ENCODE results near the gene B9D2.

B9D2 gene

DNA sequence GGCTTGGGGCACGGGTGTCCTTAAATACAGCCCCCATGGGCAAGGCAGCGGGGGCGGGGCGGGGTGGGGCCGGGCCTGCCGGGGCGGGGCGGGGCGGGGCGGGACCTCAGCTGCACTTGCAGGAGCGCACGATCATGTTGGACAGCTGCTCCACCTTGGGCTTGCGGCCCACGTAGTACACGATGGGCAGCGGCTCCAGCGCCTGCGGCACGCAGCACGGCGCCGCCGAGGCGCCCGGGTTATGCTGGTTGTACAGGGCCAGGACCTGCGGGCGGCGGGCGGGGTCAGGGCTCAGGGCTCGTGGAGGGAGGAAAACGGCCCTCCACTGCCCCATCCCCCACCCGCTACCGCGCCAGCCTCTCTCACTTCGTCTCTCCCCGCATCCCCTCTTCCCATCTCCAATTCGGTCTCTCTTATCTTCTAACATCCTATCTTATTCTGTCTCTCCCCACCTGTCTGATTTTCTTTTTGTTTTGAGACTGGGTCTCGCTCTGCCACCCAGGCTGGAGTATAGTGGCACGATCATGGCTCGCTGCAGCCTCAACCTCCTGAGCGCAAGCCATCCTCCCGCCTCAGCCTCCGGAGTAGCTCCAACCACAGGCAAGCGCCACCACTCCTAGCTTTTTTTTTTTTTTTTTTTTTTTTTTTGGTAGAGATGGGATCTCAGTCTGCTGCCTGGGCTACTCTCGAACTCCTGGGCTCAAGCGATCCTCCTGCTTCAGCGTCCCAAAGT, 32.8 kb downstream of the B9D2 start:
- no peak for DNase-seq (ENCODE audit: insufficient read length)
- TF ChIP-seq TAF1 (IDR thresholded peaks at IDR 0.05; ENCODE audit: borderline replicate concordance, low read depth, low read length) (no peak), POLR2A (IDR thresholded peaks at IDR 0.05; ENCODE audit: low read depth, low read length) (no peak), POLR2AphosphoS5 (IDR thresholded peaks at IDR 0.05; ENCODE audit: low read depth, low read length) (no peak)
- FAIRE-seq: no peak

- FAIRE-seq (no peak), DNase-seq (ENCODE audit: insufficient read length) (no peak)
Observed at GRCh38 chr19:41330481-41330880, 33.5 kb downstream of the B9D2 start.

DNA sequence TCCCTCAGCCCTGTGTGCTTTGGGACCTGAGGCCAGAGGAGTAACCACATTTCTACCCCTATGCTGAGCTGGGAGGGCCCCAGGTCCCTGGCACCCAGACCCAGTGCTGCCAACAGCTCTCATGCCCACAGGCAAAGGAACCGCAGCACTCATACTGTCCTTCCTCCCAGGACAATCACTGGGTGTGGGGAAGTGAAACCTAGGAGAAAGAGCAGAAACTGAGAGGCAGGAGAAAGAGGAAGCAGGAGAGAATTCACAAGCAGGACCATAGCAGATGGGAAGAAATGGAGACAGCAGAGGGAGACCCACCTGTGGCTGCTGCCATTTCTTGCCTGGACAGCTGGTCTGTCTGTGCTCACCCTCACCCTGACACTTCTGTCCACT, 35.1 kb downstream of the B9D2 start:
- no peak for TF ChIP-seq POLR2A (IDR thresholded peaks at IDR 0.05; ENCODE audit: low read depth, low read length)
- no peak for TF ChIP-seq POLR2AphosphoS5 (IDR thresholded peaks at IDR 0.05; ENCODE audit: low read depth, low read length)
- DNase-seq (ENCODE audit: insufficient read length) (no peak), FAIRE-seq (peak; percentile 42)

More at GRCh38 chr19:41330481-41330880, 33.5 kb downstream of the B9D2 start:
- no peak for TF ChIP-seq POLR2A (IDR thresholded peaks at IDR 0.05; ENCODE audit: low read depth, low read length)
- no peak for TF ChIP-seq TAF1 (IDR thresholded peaks at IDR 0.05; ENCODE audit: borderline replicate concordance, low read depth, low read length)
- TF ChIP-seq POLR2AphosphoS5 (IDR thresholded peaks at IDR 0.05; ENCODE audit: low read depth, low read length): no peak

GRCh38 chr19:41328157-41328841, 35.6 kb downstream of the B9D2 start:
- FAIRE-seq: no peak
- DNase-seq (ENCODE audit: insufficient read length): no peak
- TF ChIP-seq TAF1 (IDR thresholded peaks at IDR 0.05; ENCODE audit: borderline replicate concordance, low read depth, low read length) (no peak), POLR2AphosphoS5 (IDR thresholded peaks at IDR 0.05; ENCODE audit: low read depth, low read length) (peak; percentile 19; the same call in 1 of the 2 replicates), POLR2A (IDR thresholded peaks at IDR 0.05; ENCODE audit: low read depth, low read length) (peak; percentile 65; the same call in 1 of the 2 replicates)

DNA sequence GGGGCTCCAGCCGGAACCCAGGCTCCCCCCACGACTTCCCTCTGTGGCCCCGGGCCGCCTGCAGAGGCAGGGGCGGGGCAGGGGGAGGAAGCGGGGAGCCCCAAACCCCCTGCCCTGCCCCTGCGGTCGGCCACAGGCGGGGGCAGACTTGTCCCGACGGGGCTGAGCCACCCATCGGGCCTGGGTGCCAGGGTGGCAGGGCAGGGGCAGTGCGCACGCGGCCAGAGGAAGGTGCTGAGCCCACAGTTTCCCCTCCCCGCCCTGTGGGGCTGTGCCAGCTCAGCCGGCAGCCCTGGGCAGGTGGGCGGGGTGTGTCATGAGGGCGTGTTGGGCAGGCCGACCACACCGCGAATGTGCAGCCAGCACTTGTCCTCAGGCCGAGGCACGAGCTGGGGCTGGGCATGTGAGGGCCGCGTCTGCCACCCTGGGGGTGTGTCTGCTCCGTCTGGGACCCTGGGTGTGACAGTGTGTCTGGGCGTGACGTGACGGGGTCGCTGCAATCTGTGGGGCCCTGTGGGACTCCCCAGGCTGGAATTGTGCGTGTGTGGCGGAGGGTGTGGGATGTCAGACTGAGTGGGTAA, 36.3 kb downstream of the B9D2 start:
- FAIRE-seq (peak; percentile 86), DNase-seq (ENCODE audit: insufficient read length) (peak; percentile 90)
- TF ChIP-seq POLR2A (IDR thresholded peaks at IDR 0.05; ENCODE audit: low read depth, low read length): peak; percentile 78
- TF ChIP-seq TAF1 (IDR thresholded peaks at IDR 0.05; ENCODE audit: borderline replicate concordance, low read depth, low read length): 0 out of 2 replicates have a peak, but pooled peaks have one; percentile 25
- peak; percentile 85; the same call in 1 of the 2 replicates for TF ChIP-seq POLR2AphosphoS5 (IDR thresholded peaks at IDR 0.05; ENCODE audit: low read depth, low read length)

DNA sequence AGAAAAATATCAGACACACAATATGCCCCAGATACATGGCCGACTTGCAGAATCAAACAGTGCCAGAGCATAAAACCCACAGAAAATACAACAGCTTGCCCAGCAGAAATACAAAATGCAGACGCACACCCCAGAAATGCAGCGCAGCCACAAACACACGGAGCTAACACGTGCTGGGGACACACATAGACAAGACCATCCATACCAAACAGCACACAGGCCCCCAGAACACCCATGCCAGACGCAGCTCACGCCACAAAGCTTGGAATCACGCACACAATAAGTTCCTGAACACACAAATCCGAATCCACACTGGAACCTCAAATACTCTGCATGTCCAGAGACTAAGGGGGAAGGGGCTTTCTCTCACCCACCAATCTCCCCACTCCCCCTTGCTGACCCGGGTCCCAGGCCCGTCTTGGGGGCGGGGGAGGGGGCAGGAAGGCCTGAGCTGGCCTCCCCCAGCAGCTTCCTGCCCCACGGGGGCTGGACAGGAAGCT, 36.8 kb downstream of the B9D2 start:
- DNase-seq (ENCODE audit: insufficient read length) (no peak), FAIRE-seq (no peak)
- TF ChIP-seq POLR2AphosphoS5 (IDR thresholded peaks at IDR 0.05; ENCODE audit: low read depth, low read length) (no peak), TAF1 (IDR thresholded peaks at IDR 0.05; ENCODE audit: borderline replicate concordance, low read depth, low read length) (no peak), POLR2A (IDR thresholded peaks at IDR 0.05; ENCODE audit: low read depth, low read length) (no peak)

DNA sequence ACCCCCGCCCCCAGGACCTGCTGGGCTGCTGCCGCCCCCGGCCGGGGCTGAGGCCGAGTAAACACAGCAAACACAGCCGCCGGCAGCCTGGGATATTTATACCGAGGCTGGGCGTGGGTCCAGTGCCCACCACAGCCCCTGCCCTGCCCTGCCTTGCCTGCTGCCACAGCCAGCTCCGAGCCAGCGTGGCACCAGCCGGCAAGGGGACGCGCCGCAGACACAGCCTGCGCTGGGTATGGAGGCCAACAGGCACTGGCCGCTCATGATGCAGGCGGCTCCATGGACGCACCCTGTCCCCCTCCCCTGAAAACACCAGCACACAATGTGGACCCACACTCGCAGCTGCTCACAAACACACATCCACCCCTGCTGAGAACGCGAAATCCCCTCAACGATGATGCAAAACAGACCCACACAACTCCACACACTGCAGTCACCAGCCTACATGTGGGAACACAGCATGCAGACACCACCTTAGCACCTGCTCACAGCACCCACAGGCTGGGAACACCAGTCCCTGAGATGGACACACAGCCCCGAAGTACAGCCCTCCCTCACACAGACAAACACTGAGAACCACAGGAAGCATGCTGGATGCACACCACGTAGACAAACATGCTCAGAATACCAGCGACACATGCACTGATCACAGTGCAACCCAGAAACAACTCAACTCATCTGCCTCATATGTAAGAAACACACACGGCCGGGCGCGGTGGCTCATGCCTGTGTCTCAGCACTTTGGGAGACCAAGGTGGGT, 37.8 kb downstream of the B9D2 start:
- TF ChIP-seq POLR2AphosphoS5 (IDR thresholded peaks at IDR 0.05; ENCODE audit: low read depth, low read length): peak; percentile 70
- TF ChIP-seq TAF1 (IDR thresholded peaks at IDR 0.05; ENCODE audit: borderline replicate concordance, low read depth, low read length): no peak
- no peak; the same call in 1 of the 2 replicates for TF ChIP-seq POLR2A (IDR thresholded peaks at IDR 0.05; ENCODE audit: low read depth, low read length)
- FAIRE-seq (peak; percentile 85), DNase-seq (ENCODE audit: insufficient read length) (no peak)

GRCh38 chr19:41325640-41325946, 38.4 kb downstream of the B9D2 start:
- FAIRE-seq (no peak), DNase-seq (ENCODE audit: insufficient read length) (no peak)
- no peak for TF ChIP-seq POLR2A (IDR thresholded peaks at IDR 0.05; ENCODE audit: low read depth, low read length)
- TF ChIP-seq TAF1 (IDR thresholded peaks at IDR 0.05; ENCODE audit: borderline replicate concordance, low read depth, low read length): no peak
- no peak for TF ChIP-seq POLR2AphosphoS5 (IDR thresholded peaks at IDR 0.05; ENCODE audit: low read depth, low read length)

DNA sequence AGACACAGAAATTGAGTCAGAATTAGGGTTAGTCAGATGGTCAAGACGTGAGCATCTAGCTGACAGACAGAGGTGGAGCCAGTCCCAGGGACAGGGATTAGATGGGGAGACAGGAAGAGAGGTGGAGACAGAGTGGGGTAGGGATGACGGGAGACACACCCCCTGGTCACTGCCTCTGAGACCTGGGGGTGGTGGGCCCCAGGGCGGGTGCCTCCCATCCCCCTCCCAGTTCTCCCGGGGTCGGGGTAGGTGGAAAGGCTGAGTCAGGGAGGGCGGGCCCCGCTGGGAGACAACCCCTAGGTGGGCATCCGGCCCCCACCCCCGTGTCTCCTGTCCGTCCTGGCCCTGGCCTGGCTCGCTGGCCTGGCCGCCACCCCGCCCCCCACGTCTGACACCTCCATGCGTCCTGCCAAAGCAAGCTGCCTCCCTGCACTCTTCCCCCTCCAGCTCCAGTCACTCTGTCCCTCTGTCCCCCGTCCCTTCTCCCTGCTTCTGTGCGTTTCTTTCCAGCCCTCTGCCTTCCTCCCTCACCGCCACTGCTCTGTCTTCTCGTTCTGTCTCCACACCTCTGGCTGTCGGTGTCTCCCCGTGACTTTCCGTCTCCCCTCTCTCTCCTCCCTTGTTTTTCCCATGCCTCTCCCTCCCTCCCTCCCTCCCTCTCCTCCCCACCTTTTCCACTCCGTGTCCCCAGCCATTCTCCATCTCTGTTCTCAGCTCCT, 38.9 kb downstream of the B9D2 start:
- no peak for DNase-seq (ENCODE audit: insufficient read length)
- TF ChIP-seq TAF1 (IDR thresholded peaks at IDR 0.05; ENCODE audit: borderline replicate concordance, low read depth, low read length) (no peak), POLR2A (IDR thresholded peaks at IDR 0.05; ENCODE audit: low read depth, low read length) (no peak), POLR2AphosphoS5 (IDR thresholded peaks at IDR 0.05; ENCODE audit: low read depth, low read length) (peak; percentile 39; the same call in 1 of the 2 replicates)
- FAIRE-seq: no peak

DNA sequence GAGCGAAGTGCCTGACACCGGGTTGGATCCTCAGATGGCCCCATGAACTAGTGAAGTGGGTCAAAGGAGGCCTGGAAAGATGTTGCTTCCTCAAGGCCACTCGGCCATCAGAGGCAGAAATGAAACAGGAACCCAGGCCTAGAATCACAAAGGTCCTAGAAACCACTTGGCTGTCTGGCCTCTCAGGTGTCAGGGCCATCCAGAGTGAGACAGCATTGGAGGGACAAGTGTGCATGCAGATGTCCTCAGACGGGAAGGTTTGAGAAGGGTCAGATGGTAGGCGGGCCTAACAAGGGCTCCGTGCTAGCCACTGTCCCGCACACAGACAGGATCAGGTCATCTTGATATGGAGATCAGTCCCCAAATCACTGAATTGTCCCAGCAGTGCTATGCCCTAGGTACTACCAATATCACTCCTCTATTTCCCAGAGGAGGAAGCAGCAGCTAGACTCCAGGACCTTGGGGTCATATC, 39.7 kb downstream of the B9D2 start:
- no peak for TF ChIP-seq TAF1 (IDR thresholded peaks at IDR 0.05; ENCODE audit: borderline replicate concordance, low read depth, low read length)
- no peak; the same call in 1 of the 2 replicates for TF ChIP-seq POLR2AphosphoS5 (IDR thresholded peaks at IDR 0.05; ENCODE audit: low read depth, low read length)
- TF ChIP-seq POLR2A (IDR thresholded peaks at IDR 0.05; ENCODE audit: low read depth, low read length): no peak
- FAIRE-seq: no peak
- DNase-seq (ENCODE audit: insufficient read length): no peak
